GM18951 (cell line): ENCODE results near the gene FBXO2.

Source experiments
- POLR2A ChIP-seq: IDR thresholded peaks from 4 replicates; pipeline ENCODE4 v1.6.1; 2011; ENCODE audit warnings: mild to moderate bottlenecking; ENCODE audit not compliant: insufficient read length, insufficient read depth; ENCODE audit errors: extremely low read depth
- in situ Hi-C: fragments of 300-500 bp; cut with MboI; formaldehyde crosslinking; loops from one replicate; pipeline ENCODE4 v1.12.0; 2022; ENCODE audit warnings: low sequenced_read_pairs, mixed read lengths, inconsistent platforms; ENCODE audit not compliant: unreplicated experiment

FBXO2 gene

GRCh38 chr1:11602424-11602823, 51.8 kb downstream of the FBXO2 start:
- no peak for TF ChIP-seq POLR2A
- in situ Hi-C loops = no loop called here

DNA sequence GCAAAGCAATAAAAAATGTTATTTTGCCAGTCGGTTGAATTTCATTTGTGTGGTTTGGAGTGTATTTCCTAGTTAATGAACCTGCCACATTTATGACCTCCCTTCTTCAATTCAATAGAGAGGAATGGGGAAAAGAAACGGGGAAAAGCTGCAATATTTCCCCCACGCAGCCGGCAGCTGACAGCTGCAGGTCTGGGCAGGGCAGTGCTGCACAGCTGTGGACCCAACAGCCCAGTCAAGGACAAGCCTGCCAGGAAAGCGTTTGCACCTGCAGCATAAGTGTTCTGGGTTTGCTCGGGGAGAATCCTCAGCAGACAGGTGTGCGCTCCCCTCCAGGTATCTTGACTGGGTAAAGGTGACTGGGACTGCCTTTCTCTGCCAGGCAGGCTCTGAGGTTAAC, 53.4 kb downstream of the FBXO2 start:
- no peak for TF ChIP-seq POLR2A
- in situ Hi-C loops = no loop called here

GRCh38 chr1:11599891-11600576, 54.2 kb downstream of the FBXO2 start:
- in situ Hi-C loops = no loop called here
- TF ChIP-seq POLR2A = no peak

GRCh38 chr1:11598461-11598860, 55.8 kb downstream of the FBXO2 start:
- in situ Hi-C loops = no loop called here

More at GRCh38 chr1:11598461-11598860, 55.8 kb downstream of the FBXO2 start:
- no peak for TF ChIP-seq POLR2A
